BE2C (cell line): ENCODE measurements around the gene EIF2AK3.

Experiments
- DNase-seq: peaks from one replicate; pipeline ENCODE4 v3.0.0-alpha.2; 2020
- H3K27me3 ChIP-seq: fragments of 250-450 bp; sonication (Bioruptor Pico); 2 replicates; pipeline ENCODE4 v1.5.1; 2020; ENCODE audit warnings: mild to moderate bottlenecking
- H3K36me3 ChIP-seq: fragments of 250-450 bp; sonication (Bioruptor Pico); 2 replicates; pipeline ENCODE4 v1.5.1; 2020; ENCODE audit warnings: mild to moderate bottlenecking
- H3K4me1 ChIP-seq: fragments of 250-450 bp; sonication (Bioruptor Pico); 2 replicates; pipeline ENCODE4 v1.5.1; 2020
- H3K4me3 ChIP-seq: 2 replicates; pipeline ENCODE4 v1.5.1; 2011; ENCODE audit warnings: low read depth, low read length
- H3K9me3 ChIP-seq: fragments of 250-450 bp; sonication (Bioruptor Pico); 2 replicates; pipeline ENCODE4 v1.5.1; 2020
- TF ChIP-seq, protein P1 (sequence below): IDR thresholded peaks from 2 replicates; pipeline ENCODE4 v1.5.1; 2012; ENCODE audit warnings: mild to moderate bottlenecking, low read depth, low read length

EIF2AK3 gene

DNA sequence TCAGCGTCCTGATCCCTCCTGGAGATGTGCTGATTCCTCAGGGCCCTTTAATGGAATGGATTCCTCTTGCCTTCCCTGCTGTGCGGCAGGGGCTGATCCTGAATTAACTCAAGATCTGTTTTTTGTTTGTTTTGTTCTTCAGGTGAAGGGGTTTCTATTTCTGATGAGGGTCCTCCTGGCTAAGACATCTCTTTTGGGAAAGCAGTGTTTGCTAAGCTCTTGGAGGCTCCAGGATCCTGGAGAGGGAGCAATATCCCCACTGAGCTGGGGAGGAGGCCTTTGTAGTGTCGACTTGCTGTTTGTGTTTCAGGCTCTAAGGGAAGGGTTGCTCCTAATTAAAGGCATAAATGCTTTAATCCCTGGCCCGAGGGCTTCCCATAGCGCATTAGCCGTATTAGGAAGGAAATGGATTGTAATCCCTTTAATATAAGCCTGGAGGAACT is 109.5 kb downstream of the EIF2AK3 start:
- no peak for DNase-seq
- no peaks in the 10 kb centered on the region for H3K4me1 ChIP-seq
- H3K9me3 ChIP-seq = no peaks in the 10 kb centered on the region
- no peaks in the 10 kb centered on the region for H3K36me3 ChIP-seq
- TF ChIP-seq, protein P1, sequence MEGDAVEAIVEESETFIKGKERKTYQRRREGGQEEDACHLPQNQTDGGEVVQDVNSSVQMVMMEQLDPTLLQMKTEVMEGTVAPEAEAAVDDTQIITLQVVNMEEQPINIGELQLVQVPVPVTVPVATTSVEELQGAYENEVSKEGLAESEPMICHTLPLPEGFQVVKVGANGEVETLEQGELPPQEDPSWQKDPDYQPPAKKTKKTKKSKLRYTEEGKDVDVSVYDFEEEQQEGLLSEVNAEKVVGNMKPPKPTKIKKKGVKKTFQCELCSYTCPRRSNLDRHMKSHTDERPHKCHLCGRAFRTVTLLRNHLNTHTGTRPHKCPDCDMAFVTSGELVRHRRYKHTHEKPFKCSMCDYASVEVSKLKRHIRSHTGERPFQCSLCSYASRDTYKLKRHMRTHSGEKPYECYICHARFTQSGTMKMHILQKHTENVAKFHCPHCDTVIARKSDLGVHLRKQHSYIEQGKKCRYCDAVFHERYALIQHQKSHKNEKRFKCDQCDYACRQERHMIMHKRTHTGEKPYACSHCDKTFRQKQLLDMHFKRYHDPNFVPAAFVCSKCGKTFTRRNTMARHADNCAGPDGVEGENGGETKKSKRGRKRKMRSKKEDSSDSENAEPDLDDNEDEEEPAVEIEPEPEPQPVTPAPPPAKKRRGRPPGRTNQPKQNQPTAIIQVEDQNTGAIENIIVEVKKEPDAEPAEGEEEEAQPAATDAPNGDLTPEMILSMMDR = no peak
- no peaks in the 10 kb centered on the region for H3K27me3 ChIP-seq
- no peak overlapping the region for H3K4me3 ChIP-seq
